HEK293 (cell line): Measurements from ENCODE around the gene SAMD14.

Experiments used
- CTCF ChIA-PET: fragments of 350-600 bp; formaldehyde crosslinking; extraction: SDS; loops from one replicate; lab custom pipeline; 2021; ENCODE audit warnings: antibody characterized with exemption; lab: Yijun Ruan, JAX
- POLR2A ChIA-PET: fragments of 300-600 bp; formaldehyde crosslinking; extraction: SDS; loops from one replicate; lab custom pipeline; 2020; ENCODE audit warnings: antibody characterized with exemption, inconsistent platforms; lab: Yijun Ruan, JAX
- H3K27ac ChIP-seq: fragments of 200-500 bp; sonication (Bioruptor generic); 2 replicates; pipeline ENCODE4 v1.5.1; 2014; ENCODE audit warnings: low read depth, low read length, control low read depth, inconsistent platforms; ENCODE audit errors: extremely low read depth
- H3K36me3 ChIP-seq, 2 experiments: fragments of 200-500 bp in 1 of 2; sonication (Bioruptor generic) in 1 of 2; 1 replicate in 1 of 2; 2 replicates in 1 of 2; pipeline ENCODE4 v1.5.1; 2014 to 2017; ENCODE audit warnings: inconsistent platforms in 2 of 2, low read length in 2 of 2; ENCODE audit not compliant: control insufficient read depth in 2 of 2, insufficient read depth in 1 of 2
- H3K4me1 ChIP-seq: fragments of 200-500 bp; sonication (Bioruptor generic); 2 replicates; pipeline ENCODE4 v1.5.1; 2014; ENCODE audit warnings: mild to moderate bottlenecking, low read length, inconsistent platforms; ENCODE audit not compliant: control insufficient read depth, insufficient read depth
- H3K4me3 ChIP-seq: 2 replicates; pipeline ENCODE4 v1.5.1; 2011; ENCODE audit warnings: low read depth, mild to moderate bottlenecking, control low read depth, low read length, moderate library complexity
- H3K9me3 ChIP-seq: fragments of 200-500 bp; sonication (Bioruptor generic); 2 replicates; pipeline ENCODE4 v1.5.1; 2014; ENCODE audit warnings: low read depth, low read length, inconsistent platforms; ENCODE audit not compliant: control insufficient read depth, insufficient read depth
- FEZF1 ChIP-seq: fragments of 450-650 bp; formaldehyde crosslinking; IDR thresholded peaks from 2 replicates; pipeline ENCODE4 v1.5.1; 2016; ENCODE audit warnings: missing biosample characterization, missing genetic modification characterization
- GLI4 ChIP-seq: fragments of 450-650 bp; formaldehyde crosslinking; IDR thresholded peaks from 2 replicates; pipeline ENCODE4 v1.5.1; 2016; ENCODE audit warnings: missing biosample characterization, missing genetic modification characterization
- HOXC10 ChIP-seq: sonication (generic); formaldehyde crosslinking; IDR thresholded peaks from 2 replicates; pipeline ENCODE4 v1.8.1; 2023; ENCODE audit warnings: mild to moderate bottlenecking, missing genetic modification reagents
- KLF9 ChIP-seq: fragments of 450-650 bp; formaldehyde crosslinking; IDR thresholded peaks from 2 replicates; pipeline ENCODE4 v1.5.1; 2016; ENCODE audit warnings: missing biosample characterization, missing genetic modification characterization, low read depth
- RBAK ChIP-seq: fragments of 450-650 bp; formaldehyde crosslinking; IDR thresholded peaks from 2 replicates; pipeline ENCODE4 v1.5.1; 2016; ENCODE audit warnings: missing biosample characterization, missing genetic modification characterization
- WT1 ChIP-seq: fragments of 450-650 bp; formaldehyde crosslinking; IDR thresholded peaks from 2 replicates; pipeline ENCODE4 v1.5.1; 2016; ENCODE audit warnings: missing biosample characterization, missing genetic modification characterization
- ZFP3 ChIP-seq: fragments of 450-650 bp; formaldehyde crosslinking; IDR thresholded peaks from 2 replicates; pipeline ENCODE4 v1.5.1; 2016; ENCODE audit warnings: low read depth, missing biosample characterization, missing genetic modification characterization
- ZNF121 ChIP-seq: fragments of 450-650 bp; formaldehyde crosslinking; IDR thresholded peaks from 2 replicates; pipeline ENCODE4 v1.5.1; 2016; ENCODE audit warnings: missing biosample characterization, missing genetic modification characterization
- ZNF302 ChIP-seq: fragments of 450-650 bp; formaldehyde crosslinking; IDR thresholded peaks from 2 replicates; pipeline ENCODE4 v1.5.1; 2016; ENCODE audit warnings: missing biosample characterization, missing genetic modification characterization, low read depth
- ZNF37A ChIP-seq: fragments of 450-650 bp; IDR thresholded peaks from 2 replicates; pipeline ENCODE4 v1.5.1; 2018; ENCODE audit warnings: missing biosample characterization, missing genetic modification characterization
- ZNF404 ChIP-seq: fragments of 450-650 bp; formaldehyde crosslinking; IDR thresholded peaks from 2 replicates; pipeline ENCODE4 v1.5.1; 2017; ENCODE audit warnings: missing biosample characterization, missing genetic modification characterization
- ZNF433 ChIP-seq: fragments of 450-650 bp; formaldehyde crosslinking; IDR thresholded peaks from 2 replicates; pipeline ENCODE4 v1.5.1; 2016; ENCODE audit warnings: missing biosample characterization, missing genetic modification characterization, low read depth
- ZNF501 ChIP-seq: fragments of 450-650 bp; formaldehyde crosslinking; IDR thresholded peaks from 2 replicates; pipeline ENCODE4 v1.5.1; 2016; ENCODE audit warnings: missing biosample characterization, missing genetic modification characterization
- ZNF585B ChIP-seq: fragments of 450-650 bp; formaldehyde crosslinking; IDR thresholded peaks from 2 replicates; pipeline ENCODE4 v1.5.1; 2016; ENCODE audit warnings: missing biosample characterization, missing genetic modification characterization
- ZNF600 ChIP-seq: fragments of 450-650 bp; formaldehyde crosslinking; IDR thresholded peaks from 2 replicates; pipeline ENCODE4 v1.5.1; 2016; ENCODE audit warnings: missing biosample characterization, missing genetic modification characterization
- ZNF623 ChIP-seq: fragments of 450-650 bp; formaldehyde crosslinking; IDR thresholded peaks from 2 replicates; pipeline ENCODE4 v1.5.1; 2016; ENCODE audit warnings: missing biosample characterization, missing genetic modification characterization
- TF ChIP-seq, protein P1 (sequence below): fragments of 450-650 bp; formaldehyde crosslinking; IDR thresholded peaks from 2 replicates; pipeline ENCODE4 v1.5.1; 2016; ENCODE audit warnings: missing biosample characterization, missing genetic modification characterization
- TF ChIP-seq, protein P2 (sequence below): fragments of 450-650 bp; formaldehyde crosslinking; IDR thresholded peaks from 2 replicates; pipeline ENCODE4 v1.5.1; 2016; ENCODE audit warnings: missing biosample characterization, missing genetic modification characterization, low read depth
- TF ChIP-seq, protein P3 (sequence below): fragments of 450-650 bp; formaldehyde crosslinking; IDR thresholded peaks from 2 replicates; pipeline ENCODE4 v1.5.1; 2016; ENCODE audit warnings: missing biosample characterization, missing genetic modification characterization

SAMD14 gene

DNA sequence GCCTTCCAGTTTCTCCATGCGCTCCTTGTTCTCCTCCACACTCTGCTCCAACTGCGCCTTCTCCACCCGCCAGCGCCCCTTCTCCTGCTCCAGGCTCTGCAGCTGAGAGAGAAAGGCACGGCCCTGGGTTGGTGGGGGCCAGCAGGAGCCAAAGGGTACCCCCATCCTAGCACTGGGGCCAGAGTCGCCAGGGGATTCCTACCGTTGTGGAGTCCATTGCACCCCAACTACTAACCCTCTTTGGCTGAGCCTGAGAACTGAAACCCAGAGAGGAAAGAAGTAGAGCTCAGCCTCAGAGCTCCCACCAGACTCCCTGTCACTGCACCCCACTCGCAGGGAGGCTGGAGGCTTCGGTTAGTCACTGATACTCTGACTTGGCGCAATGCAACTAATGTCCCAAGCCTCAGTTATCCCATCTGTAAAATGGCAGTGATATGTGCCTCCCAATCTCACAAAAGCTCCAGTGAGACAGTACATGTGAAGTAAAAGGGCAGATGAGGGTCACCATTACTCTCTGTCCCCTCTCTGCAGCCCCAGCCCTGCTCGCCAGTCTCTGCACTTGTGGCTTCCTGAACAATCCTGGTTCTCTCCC is 6.2 kb upstream of the SAMD14 start:
- peaks cover 22 to 80% of the 10 kb centered on the region in 2 experiments for H3K36me3 ChIP-seq
- H3K27ac ChIP-seq: no peak overlapping the region

DNA sequence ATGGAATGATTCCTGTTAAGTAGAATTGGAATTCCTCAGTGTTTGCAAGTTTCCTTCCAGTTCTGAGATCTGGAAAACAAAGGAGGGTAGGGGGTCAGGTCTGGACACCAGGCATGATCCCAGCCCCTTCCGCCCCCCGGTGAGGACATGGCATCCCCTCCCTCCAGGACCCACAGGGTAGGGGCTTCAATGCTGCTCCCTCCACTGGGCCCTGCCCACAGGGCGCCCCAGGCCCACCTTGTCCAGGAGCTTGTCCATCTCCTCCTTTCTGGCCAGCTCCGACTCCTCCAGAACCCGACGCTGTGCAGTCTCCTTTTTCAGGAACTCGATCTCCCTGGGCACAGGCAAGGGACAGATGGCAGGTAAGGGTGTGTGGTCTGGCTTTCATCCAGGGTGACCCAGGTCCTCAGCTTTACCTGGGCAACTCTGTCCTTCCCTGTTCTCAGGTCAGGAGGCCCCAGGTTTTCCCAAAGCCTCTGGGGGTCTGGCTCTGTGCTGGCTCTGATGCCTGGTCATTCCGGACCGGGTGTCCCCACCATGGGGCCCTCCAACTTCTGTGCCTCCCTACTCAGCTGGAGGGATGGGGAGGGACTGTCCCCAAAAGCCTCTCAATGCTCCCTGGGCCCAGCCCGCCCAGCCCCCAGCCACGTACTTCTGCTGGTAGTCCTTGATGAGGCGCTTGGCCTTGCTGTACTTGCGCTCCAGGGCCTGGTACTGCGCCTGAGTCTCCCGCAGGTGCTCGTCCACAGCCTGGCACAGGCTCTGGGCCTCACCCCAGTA is 5.5 kb upstream of the SAMD14 start:
- Histone ChIP-seq H3K9me3 (no peaks in the 10 kb centered on the region), H3K4me1 (no peaks in the 10 kb centered on the region), H3K4me3 (no peak overlapping the region), H3K27ac (no peak overlapping the region), H3K36me3 (peaks cover 17 to 73% of the 10 kb centered on the region in 2 experiments)
- ChIA-PET POLR2A (interaction anchor here (2.4 kb wide), 1 partner anchor 17 kb away, joined by 10 read pairs; no protein-coding TSS in a partner anchor), CTCF (interaction anchor here (0.5 to 1.2 kb wide), 3 partner anchors 29 to 65 kb away, joined by 3 to 6 read pairs (median 5); partner anchors contain the start of genes PDK2 and SGCA)
- TF ChIP-seq ZNF585B (no peak), ZNF600 (peak; percentile 96), FEZF1 (no peak), HOXC10 (CRISPR knock-in tag) (no peak), ZNF302 (tag by site-specific recombination) (no peak), ZNF433 (no peak)
- TF ChIP-seq, protein P1, sequence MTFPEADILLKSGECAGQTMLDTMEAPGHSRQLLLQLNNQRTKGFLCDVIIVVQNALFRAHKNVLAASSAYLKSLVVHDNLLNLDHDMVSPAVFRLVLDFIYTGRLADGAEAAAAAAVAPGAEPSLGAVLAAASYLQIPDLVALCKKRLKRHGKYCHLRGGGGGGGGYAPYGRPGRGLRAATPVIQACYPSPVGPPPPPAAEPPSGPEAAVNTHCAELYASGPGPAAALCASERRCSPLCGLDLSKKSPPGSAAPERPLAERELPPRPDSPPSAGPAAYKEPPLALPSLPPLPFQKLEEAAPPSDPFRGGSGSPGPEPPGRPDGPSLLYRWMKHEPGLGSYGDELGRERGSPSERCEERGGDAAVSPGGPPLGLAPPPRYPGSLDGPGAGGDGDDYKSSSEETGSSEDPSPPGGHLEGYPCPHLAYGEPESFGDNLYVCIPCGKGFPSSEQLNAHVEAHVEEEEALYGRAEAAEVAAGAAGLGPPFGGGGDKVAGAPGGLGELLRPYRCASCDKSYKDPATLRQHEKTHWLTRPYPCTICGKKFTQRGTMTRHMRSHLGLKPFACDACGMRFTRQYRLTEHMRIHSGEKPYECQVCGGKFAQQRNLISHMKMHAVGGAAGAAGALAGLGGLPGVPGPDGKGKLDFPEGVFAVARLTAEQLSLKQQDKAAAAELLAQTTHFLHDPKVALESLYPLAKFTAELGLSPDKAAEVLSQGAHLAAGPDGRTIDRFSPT: peak; percentile 52; the same call in 1 of the 2 replicates
- TF ChIP-seq, protein P2, sequence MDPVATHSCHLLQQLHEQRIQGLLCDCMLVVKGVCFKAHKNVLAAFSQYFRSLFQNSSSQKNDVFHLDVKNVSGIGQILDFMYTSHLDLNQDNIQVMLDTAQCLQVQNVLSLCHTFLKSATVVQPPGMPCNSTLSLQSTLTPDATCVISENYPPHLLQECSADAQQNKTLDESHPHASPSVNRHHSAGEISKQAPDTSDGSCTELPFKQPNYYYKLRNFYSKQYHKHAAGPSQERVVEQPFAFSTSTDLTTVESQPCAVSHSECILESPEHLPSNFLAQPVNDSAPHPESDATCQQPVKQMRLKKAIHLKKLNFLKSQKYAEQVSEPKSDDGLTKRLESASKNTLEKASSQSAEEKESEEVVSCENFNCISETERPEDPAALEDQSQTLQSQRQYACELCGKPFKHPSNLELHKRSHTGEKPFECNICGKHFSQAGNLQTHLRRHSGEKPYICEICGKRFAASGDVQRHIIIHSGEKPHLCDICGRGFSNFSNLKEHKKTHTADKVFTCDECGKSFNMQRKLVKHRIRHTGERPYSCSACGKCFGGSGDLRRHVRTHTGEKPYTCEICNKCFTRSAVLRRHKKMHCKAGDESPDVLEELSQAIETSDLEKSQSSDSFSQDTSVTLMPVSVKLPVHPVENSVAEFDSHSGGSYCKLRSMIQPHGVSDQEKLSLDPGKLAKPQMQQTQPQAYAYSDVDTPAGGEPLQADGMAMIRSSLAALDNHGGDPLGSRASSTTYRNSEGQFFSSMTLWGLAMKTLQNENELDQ (tag by site-specific recombination): no peak

More for the DNA sequence above, 6.2 kb upstream of the SAMD14 start:
- Histone ChIP-seq H3K4me3 (no peak overlapping the region), H3K4me1 (no peaks in the 10 kb centered on the region), H3K9me3 (no peaks in the 10 kb centered on the region)
- POLR2A ChIA-PET: interaction anchor here (0.9 to 2.4 kb wide), 4 partner anchors 16 to 42 kb away, joined by 3 to 10 read pairs (median 3); no protein-coding TSS in a partner anchor
- CTCF ChIA-PET: interaction anchor here (0.9 to 1.5 kb wide), 5 partner anchors 21 to 42 kb away, joined by 3 to 10 read pairs (median 5); partner anchors contain the start of genes PDK2 and SGCA
- no peak for TF ChIP-seq ZNF121 (tag by site-specific recombination)

DNA sequence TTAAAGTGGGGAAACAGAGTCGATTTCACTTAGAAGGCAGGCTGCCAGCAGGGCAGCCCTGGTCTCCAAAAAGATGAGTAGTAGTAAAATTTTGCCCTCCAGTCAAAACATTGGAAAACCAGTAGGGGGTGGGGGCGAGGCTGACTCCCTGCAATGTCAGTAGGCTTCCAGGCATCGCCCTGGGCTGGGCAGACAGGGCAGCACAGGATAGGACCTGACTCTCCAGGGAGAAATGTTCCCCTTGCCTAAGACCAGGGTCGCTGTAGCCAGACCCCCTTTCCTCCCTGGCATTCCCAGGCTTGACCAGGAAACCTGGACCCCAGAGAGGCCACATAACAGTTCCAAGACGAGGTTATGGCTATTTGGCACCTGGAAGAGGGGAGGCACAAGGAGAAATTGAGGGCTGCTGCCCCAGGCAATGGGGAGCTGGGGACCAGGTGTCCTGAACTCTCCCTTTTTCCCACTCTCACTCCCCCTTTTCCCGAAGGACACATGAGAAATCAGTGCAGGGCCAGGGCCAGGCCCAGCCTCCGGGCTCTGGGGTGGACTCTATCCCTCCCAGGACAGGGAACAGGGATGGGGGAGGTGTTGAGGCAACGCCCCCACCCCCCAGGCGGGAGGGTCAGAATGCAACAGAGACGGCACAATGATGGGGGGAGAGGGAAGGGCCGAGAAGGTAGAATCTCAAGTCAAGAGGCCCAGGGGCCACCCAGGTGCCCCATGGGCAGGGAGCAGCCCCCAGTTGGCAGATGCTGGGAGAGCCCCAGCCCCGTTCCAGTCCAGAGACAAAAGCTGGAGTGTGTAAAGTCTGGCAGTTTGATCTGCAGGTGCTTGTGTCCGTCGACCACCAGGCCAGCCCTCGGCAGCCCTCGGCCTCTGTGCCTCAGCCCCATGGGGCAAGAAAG is 4.5 kb upstream of the SAMD14 start:
- CTCF ChIA-PET: no interaction called here
- TF ChIP-seq ZNF585B: no peak
- no peak for TF ChIP-seq RBAK (tag by site-specific recombination)
- no peak for TF ChIP-seq GLI4 (tag by site-specific recombination)
- no peak for TF ChIP-seq ZNF37A (tag by site-specific recombination)
- no peak for TF ChIP-seq KLF9
- peak; percentile 9; the same call in 1 of the 2 replicates for TF ChIP-seq WT1 (tag by site-specific recombination)
- TF ChIP-seq ZNF623 (tag by site-specific recombination): no peak
- no peak for TF ChIP-seq ZNF404
- TF ChIP-seq ZFP3 (tag by site-specific recombination): no peak
- TF ChIP-seq, protein P2 (tag by site-specific recombination): no peak
- TF ChIP-seq, protein P3, sequence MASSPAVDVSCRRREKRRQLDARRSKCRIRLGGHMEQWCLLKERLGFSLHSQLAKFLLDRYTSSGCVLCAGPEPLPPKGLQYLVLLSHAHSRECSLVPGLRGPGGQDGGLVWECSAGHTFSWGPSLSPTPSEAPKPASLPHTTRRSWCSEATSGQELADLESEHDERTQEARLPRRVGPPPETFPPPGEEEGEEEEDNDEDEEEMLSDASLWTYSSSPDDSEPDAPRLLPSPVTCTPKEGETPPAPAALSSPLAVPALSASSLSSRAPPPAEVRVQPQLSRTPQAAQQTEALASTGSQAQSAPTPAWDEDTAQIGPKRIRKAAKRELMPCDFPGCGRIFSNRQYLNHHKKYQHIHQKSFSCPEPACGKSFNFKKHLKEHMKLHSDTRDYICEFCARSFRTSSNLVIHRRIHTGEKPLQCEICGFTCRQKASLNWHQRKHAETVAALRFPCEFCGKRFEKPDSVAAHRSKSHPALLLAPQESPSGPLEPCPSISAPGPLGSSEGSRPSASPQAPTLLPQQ (tag by site-specific recombination): no peak
- TF ChIP-seq ZNF501: no peak
- TF ChIP-seq ZNF600: 0 out of 2 replicates have a peak, but pooled peaks have one; percentile 37

More for the DNA sequence above, 4.5 kb upstream of the SAMD14 start:
- no peak overlapping the region for H3K4me3 ChIP-seq
- no peak overlapping the region for H3K27ac ChIP-seq
- peaks cover 17 to 63% of the 10 kb centered on the region in 2 experiments for H3K36me3 ChIP-seq
- no peaks in the 10 kb centered on the region for H3K4me1 ChIP-seq
- POLR2A ChIA-PET: interaction anchor here (2.4 kb wide), 1 partner anchor 18 kb away, joined by 10 read pairs; no protein-coding TSS in a partner anchor
- no peaks in the 10 kb centered on the region for H3K9me3 ChIP-seq
